AML-193 (cell line): ENCODE data around the gene USP21.

Experiments used
- DNase-seq, 2 experiments: peaks; one replicate each; lab custom pipeline; 2025; lab: John Stamatoyannopoulos, UW

USP21 gene

DNA sequence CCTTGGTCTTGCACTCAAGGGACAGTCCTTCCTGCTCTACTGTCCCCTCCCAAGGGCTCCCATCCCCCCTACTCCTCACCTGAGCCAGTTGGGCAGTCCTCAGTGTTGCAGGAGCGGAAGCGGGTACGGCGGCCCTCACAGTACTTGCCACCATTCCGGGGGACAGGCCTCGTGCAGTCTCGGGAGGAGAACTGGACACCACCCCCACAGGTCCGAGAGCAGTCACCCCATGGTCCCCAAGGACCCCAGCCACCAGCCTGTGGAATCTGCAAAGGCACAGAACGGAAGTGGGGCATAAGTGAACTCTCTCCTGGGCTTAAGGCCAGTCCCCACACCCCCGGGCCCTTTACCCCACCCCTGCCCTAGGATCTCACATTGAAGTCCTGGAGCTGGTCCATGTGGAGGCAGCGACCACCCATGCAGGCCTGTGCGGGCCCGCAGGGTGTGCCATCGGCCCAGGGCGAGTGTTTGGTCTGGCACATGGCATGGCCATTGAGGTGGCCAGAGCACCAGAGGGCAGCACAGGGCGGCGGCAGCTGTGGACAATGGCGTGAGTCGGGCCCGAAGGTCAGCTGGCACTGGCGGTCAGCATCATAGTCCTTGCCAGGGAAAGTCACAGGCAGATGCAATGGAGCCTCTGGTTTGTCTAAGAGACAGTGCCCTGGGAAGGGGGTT lies 34.4 kb downstream of the USP21 start:
- no peak for DNase-seq

DNA sequence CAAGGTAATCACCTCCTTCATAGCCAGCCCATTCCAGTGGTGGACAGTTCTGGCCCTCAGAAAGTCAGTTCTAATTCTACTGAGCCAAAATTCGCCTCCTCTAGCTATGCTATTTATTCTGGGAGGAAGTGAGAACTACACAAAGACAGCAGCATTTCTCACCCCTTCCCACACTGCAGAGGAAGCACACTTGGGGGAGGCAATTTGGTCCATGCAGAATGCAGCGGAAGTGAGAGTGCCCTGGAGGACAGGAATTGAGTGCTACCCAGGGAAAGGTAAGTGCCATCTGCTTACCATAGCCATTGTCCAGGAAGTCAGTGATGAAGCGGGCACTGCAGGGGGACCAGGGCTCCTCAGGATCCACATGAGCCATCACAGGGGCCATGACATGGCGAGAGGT lies 35.9 kb downstream of the USP21 start:
- DNase-seq: no peak

- DNase-seq: no peak
These were observed 36.8 kb downstream of the USP21 start for GRCh38 chr1:161196111-161196510.

DNA sequence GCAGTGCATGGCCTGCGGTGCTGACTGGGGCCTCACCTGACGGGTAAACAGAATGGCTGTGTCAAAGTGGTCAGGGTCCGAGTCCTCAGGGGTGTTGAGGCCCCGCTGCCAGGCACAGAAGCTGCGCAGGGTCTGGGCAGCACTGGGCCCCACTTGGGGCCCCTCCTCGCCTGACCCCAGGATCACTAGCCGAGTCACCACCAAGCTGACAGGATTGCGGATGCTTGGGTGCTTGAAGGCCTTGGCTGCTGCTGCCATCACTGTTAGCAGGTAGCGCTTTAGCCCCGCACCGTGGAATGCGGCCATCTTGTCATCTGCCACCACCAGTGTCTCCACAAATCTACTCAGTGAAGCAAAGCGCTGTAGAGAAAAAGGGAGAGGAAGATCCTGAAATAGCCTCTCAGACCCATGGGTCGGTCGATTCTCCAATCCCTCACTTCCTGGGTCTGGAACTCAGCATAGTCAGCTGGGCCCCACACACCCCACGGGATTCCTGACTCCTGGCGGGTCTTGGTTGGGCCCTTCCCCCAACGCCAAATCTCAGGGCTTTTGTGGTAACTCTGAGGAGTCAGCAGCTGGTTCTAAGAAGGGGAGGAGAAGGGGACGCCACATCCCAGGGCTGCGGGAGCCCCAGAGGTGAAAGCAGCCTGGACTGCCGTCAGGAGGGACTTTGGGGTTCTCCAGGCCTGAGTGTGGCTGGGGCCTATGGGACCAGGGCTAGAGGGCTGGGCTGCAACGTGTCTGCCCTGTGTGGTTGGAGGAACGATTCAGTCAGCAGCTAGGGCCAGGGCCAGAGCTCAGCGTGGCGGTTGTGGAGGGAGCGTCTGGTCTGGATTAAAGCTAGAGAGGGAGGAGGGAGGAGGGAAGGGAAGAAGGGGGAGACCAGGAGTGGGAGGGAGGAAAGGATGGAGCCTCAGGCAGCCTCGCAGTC lies 37.5 kb downstream of the USP21 start:
- DNase-seq: no peak

GRCh38 chr1:161197560-161198193 lies 38.4 kb downstream of the USP21 start:
- no peak for DNase-seq

DNA sequence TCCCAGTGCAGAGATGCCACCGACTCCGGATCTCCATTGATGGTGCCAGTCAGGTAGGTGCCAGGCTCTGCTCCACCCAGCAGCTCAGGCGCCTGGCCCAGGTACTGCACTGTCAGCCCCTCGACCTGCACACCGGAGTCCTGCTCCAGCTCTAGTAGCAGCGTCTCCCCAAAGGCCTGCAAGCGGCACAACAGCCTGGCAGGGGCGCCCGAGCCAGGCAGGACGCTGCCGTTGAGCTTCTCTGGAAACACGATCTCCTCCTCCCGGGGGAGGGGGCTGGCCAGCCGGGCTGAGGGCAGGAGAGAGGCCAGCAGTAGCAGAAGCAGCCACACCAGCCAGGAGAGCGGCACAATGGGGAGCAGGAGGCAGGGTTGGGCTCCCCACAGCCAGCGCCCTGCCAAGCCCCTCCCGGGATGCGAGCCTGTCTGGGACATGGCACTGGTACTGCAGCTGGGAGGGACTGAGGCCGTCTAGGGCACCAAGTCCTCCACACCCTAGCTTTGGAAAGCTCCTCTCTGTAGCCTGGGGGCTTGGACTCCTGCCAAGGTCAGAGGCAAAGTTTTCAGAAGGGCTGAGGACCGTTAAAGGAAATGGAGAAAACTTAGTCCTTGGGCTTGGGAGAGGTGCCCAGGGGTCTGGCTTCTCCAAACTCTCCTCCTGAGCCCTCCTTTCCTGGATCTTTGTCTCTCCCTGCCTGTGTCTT lies 39.0 kb downstream of the USP21 start:
- DNase-seq: no peak

DNA sequence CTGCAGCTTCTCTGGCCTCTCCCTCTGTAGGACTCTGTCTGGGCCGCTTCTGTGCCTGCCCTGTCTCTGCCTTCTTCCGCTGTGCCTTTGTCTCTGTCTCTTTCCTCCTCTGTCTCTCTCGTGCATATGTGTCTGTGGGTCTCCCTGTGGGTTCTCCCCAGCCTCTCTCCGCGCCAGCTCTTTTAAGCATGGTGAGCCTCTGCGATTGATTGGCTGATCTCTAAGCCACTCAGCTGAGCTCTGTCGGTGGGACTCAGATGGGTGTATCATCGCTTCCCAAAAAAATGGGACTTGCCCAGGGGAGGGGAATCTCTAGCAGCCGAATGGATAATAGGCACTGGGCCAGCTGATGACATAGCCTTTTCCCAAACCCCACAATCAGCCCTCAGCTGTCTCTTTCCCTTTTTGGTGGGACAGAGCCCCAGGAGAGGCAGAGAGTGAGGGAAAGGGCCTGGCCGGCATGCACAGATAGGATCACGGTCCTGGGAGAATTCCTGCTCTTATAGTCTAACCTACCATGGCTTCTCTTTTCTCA lies 39.7 kb downstream of the USP21 start, which contains the start of gene ADAMTS4:
ADAMTS4 (minus strand) TSS at position 158 of the 535 bp plus-strand sequence. CDS start 427 bp downstream, outside the sequence.
- no peak for DNase-seq

- no peak for DNase-seq
These were observed 40.3 kb downstream of the USP21 start for GRCh38 chr1:161199506-161200139.

- DNase-seq: no peak
These were observed 41.2 kb downstream of the USP21 start for GRCh38 chr1:161200421-161200991.

- peak; percentile 14 to 22 for DNase-seq
These were observed 41.9 kb downstream of the USP21 start for GRCh38 chr1:161200992-161201835.

DNA sequence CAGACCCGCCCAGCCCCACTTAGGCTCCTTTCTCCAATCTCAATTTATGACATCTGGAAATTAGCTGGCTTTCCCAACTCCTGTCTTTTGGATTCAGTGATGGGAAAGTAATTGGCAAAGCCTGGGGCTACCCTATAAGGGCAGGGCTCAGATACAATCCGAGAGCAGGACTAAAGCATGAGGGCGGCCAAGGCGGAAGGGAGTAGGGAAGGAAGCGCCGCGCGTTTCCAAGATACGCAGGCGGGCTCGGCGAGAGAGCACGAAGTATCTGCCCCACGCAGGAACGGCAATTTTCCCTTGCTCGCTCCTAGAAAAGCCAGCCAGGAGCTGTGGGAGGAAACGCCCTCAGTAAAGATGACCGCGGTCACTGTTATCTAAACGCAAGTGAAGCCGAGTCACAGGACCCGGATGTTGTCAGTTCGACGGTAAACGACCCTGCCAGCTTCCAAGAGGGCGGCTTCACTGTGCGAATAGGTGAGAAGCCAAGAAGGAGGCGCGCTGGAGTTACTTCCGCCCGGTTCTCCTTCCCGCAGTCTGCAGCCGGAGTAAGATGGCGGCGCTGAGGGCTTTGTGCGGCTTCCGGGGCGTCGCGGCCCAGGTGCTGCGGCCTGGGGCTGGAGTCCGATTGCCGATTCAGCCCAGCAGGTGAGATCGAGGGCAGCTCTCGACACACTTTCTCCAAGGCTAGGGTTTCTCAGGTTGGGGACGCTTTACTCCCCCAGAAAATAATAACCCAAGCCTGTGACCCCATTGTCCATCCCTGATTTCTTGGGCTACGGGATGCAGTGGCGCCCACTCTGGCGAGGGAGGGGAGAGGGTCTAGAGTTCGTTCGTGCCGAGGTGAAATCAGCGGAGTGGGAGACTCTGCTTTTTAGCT lies 42.8 kb downstream of the USP21 start, which contains the start of gene NDUFS2:
NDUFS2 (plus strand) TSS at position 532 of the 877 bp plus-strand sequence; CDS start at position 551, 19 bp downstream.
- DNase-seq: peak; percentile 96 to 97

DNA sequence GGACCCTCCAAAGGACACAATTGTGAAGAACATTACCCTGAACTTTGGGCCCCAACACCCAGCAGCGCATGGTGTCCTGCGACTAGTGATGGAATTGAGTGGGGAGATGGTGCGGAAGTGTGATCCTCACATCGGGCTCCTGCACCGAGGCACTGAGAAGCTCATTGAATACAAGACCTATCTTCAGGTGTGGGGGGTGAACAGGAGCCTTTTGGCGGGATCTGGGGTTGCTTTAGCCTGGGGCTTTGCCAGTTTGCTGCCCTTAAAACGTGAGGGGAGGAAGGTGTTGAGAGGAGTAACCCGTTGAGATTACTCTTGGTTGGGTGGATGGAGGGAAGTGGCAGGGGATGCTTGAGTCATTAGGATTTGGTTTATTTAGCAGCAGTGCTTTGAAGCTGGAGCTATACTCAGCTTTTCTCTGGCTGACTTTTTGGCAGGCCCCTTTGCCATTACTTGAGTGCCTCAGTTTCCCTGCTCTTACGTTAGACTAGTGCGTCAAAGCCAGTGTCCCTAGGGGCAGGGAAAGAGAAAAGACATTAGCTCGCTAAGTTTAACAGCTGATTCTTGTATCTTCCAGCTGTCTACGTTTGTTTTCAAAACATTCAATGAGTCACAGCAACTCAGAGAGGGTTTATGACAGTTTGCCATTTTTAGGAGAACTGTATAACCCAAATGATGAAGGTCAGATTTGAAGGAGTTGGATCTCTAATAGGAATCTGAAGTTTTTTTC lies 47.3 kb downstream of the USP21 start:
- DNase-seq: no peak

DNA sequence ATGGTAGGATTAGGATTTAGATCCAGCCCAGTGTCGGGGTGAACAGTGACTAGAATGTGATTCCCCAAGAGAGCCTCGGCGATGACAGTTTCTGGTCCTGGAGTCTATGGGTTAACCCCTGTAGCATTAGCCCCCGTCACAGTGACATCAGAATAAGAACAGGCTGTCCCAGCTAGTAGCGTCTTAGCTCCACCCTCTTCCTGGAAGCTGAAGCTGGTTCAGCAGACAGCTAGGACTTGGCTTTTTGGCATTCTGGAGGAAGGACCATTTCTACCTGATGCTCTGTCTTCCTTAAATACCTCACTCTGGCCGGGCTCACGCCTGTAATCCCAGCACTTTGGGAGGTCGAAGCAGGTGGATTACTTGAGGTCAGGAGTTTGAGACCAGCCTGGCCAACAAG lies 47.9 kb downstream of the USP21 start:
- DNase-seq: no peak

- DNase-seq: peak; percentile 69 to 74
These were observed 50.6 kb downstream of the USP21 start for GRCh38 chr1:161209790-161210409.

DNA sequence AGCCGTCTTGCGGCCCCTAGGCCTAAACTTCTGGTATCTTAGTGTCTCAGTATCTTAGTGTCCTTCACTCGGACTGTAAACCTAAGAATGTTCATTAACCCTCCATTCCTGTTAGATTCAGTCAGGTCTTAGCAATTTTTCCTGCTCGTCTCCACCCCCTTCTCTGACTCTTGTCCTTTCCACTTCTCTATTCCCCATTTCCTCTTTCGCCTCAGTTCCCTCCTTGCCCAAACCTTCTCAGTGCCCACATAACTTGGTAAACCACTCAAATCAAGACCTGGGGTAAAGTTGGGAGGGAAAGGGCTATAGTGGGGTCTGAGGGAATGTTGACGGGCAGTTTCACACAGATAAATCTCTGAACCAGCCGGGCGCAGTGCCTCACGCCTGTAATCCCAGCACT lies 55.1 kb downstream of the USP21 start:
- DNase-seq: no peak

DNA sequence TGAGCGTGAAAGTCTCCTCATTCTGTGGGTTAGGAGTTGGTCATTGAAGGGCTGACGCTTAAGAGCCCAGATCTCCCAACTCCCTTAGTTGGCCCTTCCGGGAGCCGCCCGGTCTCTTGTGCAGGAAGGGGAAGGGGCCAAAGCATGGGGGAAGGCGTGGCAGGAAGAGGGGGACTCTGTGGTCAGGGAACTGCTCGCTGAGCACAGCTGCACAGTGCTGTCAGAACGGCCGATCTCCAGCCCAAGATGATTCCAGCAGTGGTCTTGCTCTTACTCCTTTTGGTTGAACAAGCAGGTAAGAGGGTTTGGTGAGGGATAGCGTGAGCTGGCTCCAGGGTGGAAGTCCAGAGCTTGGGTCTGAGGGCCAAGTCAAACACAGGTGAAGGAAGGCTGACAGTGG lies 55.8 kb downstream of the USP21 start, which contains the start of gene FCER1G:
FCER1G (plus strand) TSS at position 220 of the 400 bp plus-strand sequence; CDS start at position 247, 27 bp downstream.
- no peak for DNase-seq
